NCI-H526 treated with DMSO at 0.1 percent for 48 hours (cell line): ENCODE results near the gene ALPG.
"Not testable (repeated sequence)": the region's sequence is repeated elsewhere in the genome, so short reads cannot be mapped to it uniquely, and the experiment has no call there.

Experiments
- DNase-seq: peaks from one replicate; lab custom pipeline; 2025; lab: John Stamatoyannopoulos, UW

The ALPG gene

DNA sequence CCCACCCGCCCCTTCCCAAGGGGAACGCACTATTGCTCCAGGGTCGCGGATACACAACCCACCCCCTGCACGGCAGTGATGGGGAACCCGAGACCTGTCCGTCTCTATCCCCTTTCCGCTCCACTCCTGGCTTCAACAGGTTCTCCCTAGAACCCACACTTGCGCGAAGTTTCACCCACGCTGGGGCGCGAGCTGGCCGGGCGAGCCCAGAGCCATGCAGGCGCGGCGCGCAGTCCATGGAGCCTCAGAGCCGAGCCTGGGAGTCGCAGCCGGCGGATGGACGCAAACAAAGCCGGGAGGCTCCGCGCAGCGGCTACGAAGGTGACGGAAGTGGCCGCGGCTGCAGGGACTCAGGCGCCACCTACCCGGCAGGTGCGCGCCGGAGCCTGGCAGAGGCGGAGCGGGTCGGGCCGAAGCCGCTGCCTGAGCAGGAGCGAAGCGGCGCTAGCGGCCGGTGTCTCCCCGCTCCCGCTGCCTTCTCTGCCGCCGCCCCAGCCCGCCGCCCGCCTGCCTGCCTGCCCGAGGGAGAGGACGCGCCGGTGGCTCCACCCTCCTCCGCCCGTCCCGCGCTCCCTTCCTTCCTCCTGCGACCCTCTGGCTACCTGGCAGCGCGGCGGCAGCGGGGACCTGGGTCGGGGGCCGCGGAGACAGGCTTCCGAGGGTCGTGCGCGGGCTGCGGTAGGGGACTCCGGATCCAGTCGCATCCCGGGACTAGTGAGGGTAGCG lies 14.0 kb downstream of the ALPG start:
- peak; percentile 56 for DNase-seq

DNA sequence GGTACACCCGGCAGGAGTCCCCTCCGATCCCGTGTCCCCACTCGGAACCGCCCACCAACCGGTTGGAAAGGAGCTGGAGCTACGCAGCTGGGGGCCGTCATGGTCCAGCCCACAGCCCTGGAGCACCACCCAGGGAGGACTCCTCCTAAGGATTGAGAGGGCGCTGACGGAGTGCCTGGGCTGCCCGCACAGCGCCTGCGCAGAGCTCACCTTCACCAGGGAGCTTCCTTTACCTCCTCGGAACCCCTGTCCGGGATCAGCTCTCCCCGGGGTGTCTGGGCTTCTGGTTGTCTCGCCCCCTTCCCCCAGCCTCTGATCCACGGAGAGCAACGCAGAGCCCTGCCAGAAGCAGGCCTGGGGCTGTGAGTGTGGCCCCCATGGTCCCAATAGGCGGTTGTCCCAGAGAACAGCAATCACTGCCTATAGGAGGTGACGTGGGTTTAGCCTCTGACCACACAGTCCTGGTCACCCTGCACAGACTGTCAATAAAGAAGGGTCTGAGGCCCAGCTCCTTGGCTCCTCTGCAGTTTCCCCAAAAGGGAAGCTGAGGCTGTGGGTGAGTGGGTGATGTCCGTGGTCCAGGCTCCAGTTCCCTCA lies 14.6 kb downstream of the ALPG start:
- DNase-seq, result no peak

DNA sequence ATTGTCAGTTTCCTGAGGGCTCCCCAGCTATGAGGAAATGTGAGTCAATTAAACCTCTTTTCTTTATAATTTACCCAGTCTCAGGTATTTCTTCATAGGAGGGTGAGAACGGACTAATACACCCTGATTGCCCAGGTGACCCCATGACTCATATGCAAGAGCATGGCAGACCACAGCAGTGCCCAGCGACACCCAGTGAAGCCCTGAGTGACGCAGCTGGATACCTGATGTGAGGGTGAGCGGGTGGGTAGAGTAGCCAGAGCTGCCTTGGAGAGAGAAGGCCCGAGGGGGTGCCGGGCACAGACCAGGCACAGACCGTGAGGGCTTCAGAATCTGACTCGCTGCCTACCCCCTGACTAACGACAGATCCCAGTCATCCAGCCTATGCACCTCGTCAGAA lies 15.4 kb downstream of the ALPG start:
- no peak for DNase-seq

DNA sequence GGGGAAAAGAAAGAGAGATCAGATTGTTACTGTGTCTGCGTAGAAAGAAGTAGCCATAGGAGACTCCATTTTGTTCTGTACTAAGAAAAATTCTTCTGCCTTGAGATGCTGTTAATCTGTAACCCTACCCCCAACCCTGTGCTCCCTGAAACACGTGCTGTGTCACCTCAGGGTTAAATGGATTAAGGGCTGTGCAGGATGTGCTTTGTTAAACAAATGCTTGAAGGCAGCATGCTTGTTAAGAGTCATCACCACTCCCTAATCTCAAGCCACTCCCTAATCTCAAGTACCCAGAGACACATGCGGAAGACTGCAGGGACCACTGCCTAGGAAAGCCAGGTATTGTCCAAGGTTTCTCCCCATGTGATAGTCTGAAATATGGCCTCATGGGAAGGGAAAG lies 16.4 kb downstream of the ALPG start:
- DNase-seq, result not testable (repeated sequence)

DNA sequence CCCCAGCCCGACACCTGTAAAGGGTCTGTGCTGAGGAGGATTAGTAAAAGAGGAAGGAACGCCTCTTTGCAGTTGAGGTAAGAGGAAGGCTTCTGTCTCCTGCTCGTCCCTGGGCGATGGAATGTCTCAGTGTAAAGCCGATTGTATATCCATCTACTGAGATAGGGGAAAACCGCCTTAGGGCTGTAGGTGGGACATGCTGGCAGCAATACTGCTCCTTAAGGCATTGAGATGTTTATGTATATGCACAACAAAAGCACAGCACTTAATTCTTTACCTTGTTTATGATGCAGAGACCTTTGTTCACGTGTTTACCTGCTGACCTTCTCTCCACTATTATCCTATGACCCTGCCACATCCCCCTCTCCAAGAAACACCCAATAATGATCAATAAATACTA lies 16.8 kb downstream of the ALPG start:
- not testable (repeated sequence) for DNase-seq

DNA sequence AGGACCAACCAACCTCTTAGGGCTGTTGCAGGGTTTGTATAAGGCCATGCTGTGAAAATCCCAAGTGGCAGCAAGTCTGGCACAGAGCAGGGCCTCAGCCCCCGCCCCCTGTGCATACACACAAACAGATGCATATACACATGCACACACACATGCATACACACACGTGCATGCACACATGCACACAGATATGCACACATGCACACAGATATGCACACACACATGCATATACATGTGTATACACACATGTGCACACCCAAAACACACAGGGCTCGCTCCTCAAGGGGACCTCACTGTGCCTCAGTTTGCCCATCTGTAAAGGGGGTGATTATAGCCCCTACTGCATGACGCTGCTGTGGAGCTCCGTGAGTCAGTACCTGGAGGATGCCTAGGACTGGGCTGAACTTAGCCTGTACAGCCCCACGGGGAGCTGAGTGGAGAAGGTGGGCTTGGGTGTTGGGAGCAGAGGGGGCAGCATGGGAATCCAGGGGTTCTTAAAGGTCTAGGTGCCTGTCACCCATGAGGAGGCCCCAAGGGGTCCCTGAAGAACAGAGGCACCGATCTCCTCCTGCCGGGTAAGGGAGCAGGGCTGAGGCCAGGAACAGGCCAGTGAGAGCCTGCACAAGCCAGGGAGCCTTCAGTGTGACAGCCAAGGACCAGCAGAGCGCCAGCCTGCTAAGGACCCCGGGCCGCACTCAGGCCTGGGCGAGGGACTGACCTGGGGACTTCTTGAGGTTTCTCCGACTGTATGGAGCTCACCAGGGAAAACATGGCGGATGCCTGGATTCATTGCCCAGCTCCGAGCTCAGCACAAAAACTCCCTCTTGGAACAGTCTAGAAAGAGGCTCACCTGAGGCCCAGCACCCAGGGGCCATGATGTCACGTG lies 25.3 kb downstream of the ALPG start:
- DNase-seq, result no peak

- no peak for DNase-seq
Observed at GRCh38 chr2:232432598-232433184, 26.0 kb downstream of the ALPG start.

DNA sequence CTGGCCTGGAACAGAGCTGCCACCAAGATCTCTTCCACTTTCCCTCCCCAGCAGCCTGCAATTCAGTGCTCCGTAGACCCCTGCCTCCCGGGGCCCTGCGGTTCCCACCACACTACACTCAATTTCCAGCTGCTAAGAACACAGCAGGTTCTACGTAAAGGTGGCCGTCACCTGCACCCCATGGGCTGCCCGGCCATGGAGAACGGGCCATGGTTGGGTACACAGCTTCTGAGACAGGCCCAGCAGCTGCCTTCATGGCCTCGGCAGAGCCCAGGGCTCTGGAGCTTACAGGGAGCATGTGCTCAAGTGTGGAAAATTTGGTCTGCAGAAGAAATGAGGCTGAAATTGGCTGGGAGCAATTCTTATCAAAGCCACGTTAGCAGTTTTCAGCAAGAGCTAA lies 27.0 kb downstream of the ALPG start:
- DNase-seq, result not testable (repeated sequence)

DNA sequence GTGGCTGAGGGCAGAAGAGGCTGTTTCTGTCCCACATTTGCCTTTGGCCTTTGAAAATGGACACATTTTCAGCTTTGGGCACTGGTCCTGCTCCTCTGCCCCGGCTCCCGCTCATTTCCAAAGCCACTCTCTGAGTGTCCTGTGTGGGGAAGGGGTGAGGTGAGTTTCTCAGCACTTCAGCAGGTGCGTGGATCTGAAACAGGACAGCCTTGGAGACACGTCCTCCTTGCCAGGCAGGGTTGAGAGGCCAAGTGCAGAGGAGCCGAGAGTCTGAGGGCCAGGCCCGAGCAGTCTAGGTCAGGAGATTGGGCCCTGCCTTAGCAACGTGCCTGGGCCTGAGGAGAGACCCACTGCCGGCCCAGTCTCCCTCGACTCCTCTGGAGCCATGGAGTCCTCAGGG lies 27.4 kb downstream of the ALPG start:
- no peak for DNase-seq

- no peak for DNase-seq
Observed at GRCh38 chr2:232434563-232435374, 28.1 kb downstream of the ALPG start.

DNA sequence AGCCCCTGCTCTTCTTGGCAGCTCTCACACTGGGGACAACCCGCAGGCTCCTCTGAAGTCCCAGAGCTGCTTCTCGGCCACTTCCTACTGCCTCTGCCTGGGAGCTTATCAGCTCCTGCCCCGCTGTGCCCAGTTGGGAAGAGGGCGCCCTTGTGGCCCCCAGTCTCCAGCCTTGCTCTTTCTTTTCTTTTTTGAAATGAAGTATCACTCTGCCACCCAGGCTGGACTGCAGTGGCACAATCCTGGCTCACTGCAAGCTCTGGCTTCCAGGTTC lies 28.7 kb downstream of the ALPG start:
- DNase-seq, result no peak

DNA sequence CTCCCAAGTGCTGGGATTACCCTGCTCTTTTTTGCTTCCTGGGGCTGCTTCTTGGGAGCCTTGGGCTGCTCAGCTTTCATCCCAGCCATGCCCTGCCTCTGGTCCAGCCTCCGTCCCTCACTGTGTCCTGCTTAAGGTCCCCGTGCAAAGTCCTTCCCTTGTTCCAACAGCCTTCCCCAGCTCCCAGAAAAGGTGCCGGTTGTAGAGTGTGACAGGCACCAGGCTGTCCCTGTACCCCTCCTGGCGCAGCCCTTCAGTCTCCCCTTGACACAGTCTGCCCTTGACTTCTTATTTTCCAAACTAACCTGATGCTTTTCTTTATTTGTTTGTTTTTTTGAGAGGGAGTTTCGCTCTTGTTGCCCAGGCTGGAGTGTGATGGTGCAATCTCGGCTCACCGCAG lies 29.2 kb downstream of the ALPG start:
- DNase-seq, result no peak

DNA sequence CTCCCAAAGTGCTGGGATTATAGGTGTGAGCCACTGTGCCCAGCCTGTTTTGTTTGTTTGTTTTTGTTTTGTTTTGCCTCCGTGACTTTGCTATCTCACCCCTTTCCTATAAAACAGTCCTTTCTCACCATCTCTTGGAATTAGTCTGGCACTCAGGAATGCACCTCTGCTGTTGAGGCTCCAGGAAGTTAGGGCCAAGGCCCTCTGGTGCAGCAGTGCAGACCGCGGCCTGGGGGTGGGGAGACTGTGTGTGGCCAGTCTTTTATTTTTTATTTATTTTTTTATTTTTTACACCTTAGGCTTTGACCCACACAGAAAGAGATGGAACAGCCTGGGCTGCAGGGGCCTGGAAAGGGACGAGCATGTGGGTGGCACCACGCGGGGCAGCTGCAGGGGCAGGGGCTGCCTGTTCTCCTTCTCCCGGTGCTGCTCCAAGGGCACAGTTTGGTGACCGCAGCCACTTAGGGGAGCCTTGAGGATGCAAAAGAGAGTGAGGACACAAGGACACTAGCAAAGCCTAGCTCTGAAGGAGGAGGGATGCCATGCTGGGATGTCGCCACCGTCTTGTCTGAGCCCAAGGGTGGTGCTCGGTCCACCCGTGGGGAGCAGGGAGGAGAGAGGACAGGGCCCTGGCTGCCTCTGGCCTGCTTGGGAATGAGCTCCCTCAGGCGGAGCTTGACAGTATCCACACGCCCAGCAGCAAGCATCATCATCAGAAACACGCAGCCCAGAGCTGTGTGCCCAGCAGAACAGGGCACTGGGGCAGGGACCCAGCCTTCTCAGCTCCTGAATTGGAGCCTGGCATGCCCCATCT lies 29.9 kb downstream of the ALPG start:
- DNase-seq, result no peak

GRCh38 chr2:232437195-232437571 lies 30.5 kb downstream of the ALPG start:
- no peak for DNase-seq

DNA sequence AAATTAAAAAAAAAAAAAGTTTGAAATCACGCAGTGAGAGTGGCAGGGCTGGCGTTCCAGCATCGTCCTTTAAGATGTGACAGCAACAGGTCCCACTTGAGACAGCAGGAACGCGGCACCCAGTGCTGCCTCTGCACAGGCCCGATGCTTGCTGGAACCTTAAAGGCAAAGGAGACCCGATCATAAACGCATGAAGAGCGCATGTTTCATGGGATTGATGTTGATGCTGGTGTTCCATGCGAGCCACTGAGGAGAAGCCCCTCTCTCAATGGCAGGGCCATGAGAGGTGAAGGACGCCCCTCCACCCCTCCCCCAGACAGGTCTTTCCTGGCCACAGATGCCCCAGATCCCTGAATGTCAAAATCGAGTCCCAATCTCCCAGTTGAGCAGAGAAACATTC lies 31.4 kb downstream of the ALPG start:
- DNase-seq, result no peak

GRCh38 chr2:232438951-232439757 lies 32.5 kb downstream of the ALPG start:
- DNase-seq, result no peak

- DNase-seq, result no peak
Observed at GRCh38 chr2:232439758-232440135, 33.1 kb downstream of the ALPG start.

- DNase-seq, result peak; percentile 16
Observed at GRCh38 chr2:232440220-232441018, 33.8 kb downstream of the ALPG start.

DNA sequence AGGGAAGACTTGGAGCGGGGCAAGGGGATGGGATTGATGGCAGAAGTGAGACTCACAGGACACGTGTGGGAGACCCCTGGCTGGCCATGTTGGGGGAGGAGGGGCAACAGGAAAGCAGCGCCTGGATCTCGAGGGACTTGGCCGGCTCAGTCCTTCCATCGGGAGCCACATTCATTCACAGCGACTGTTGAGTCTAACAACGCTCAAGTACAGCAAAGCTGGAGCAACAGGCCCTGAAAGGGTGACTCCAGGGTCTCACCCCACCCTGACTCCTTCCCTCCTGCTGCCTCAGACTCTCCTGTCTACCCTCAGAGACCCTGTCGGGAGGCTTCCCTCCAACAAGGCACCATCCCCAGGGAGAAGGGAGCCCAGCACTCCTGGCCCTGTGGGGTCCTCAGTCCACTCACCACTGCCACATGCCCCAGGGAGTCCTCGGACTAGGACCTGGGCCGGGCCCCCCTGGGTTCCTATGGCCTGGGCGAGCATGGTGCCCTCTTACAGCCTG lies 34.6 kb downstream of the ALPG start:
- no peak for DNase-seq
